HL-60 (cell line): ENCODE measurements around the gene CFAP157.

ENCODE experiments used
- CTCF ChIP-seq: IDR thresholded peaks from one replicate; pipeline ENCODE4 v1.5.1; 2011; ENCODE audit warnings: low read length, control low read depth, inconsistent platforms; ENCODE audit not compliant: insufficient read depth
- GABPA ChIP-seq: IDR thresholded peaks from 2 replicates; pipeline ENCODE4 v1.6.1; 2012; ENCODE audit warnings: low read depth
- POLR2AphosphoS5 ChIP-seq: IDR thresholded peaks from 2 replicates; pipeline ENCODE4 v1.6.1; 2012; ENCODE audit warnings: low read depth
- REST ChIP-seq: IDR thresholded peaks from 2 replicates; pipeline ENCODE4 v1.6.1; 2012; ENCODE audit warnings: low read depth; ENCODE audit not compliant: insufficient replicate concordance

- TF ChIP-seq CTCF: no peak
- TF ChIP-seq REST: no peak
- TF ChIP-seq POLR2AphosphoS5: no peak
- TF ChIP-seq GABPA: no peak
Measured at GRCh38 chr9:127700594-127701255, 6.1 kb upstream of the CFAP157 start.
